ENCODE measurements around the gene GSS.
"Not testable (repeated sequence)": the region's sequence is repeated elsewhere in the genome, so short reads cannot be mapped to it uniquely, and the experiment has no call there.

GSS gene

GRCh38 chr20:34943808-34944567 lies 11.6 kb downstream of the GSS start:
- DNase-seq, result no peak

DNA sequence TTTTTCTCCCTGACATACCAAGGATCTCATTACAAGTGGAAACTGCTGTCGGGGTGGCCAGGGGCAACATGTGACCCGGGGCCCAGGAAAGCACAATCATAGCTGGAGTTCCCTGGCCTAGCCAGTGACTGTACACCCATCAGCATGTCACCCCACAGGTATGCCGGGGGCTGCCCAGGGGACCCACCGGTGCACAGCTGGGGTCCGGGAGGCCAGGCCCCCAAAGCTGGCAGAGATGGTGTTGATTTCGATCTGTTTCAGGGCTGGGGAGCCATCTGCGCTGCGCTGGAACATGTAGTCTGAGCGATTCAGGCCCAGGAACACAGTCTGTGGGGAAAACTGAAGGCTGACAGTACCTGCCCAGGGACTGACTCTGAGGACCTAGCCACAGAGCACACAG lies 13.3 kb downstream of the GSS start:
- DNase-seq, result no peak

DNA sequence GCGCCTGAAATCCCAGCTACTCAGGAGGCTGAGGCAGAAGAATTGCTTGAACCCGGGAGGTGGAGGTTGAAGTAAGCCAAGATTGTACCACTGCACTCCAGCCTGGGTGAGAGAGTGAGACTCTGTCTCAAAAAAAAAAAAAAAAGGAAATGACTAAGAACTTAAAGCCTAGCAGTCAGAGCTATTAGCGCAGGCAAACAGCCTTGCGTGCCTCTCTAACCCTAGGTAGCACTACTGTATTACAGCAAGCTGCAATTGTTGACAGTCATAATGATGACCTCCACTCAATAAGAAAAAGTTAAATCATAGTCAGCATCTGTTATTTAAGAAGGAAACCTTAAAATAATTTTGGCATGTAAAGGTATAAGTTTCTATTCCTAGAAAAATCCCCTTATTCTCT lies 14.4 kb downstream of the GSS start:
- no peak for DNase-seq

DNA sequence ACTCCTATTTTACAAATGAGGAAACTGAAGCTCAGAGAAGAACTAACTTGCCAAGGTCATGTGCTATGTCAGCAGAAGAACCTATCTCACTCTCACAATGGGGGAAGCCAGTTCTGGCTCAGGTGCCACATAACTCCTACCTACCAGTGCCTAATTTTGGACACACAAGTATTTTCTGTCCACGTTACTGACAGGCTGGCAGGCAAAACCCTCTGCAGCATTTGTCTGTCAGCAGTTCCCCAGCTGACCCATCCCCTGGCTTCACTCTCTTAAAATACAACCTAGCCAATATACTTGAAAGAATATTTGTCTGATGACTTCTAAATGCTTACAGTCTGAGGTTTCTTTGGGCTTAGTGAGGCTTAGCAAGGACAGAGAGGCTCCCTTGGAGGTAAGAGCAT lies 15.5 kb downstream of the GSS start:
- DNase-seq, result no peak

DNA sequence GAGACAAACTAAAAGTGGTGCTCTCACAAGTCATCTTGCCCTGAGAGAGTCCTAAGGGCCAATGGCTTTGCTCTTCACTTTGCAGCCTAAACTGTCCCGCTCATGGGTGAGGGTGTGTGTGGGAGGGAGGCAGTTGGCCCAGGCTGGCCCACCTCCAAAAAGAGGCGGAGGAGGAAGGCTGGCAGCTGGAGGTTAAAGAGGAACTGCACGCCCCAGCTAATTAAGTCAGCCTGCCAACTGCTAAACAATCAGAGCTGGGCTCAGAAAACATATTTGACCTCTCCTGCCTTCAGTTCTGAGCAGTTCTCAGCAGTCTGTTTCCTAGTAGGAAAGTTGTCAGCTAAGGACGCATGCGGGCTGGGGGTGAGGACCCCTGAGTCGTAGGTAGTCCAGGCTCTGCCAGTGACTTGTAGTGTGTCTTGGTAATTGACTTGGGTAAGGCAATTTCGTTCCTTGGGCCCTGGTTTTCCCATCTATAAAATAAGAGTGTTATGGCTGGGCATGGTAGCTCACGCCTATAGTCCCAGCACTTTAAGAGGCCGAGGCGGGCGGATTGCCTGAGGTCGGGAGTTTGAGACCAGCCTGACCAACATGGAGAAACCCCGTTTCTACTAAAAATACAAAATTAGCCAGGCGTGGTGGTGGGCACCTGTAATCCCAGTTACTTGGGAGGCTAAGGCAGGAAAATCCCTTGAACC lies 17.0 kb downstream of the GSS start:
- no peak for DNase-seq

DNA sequence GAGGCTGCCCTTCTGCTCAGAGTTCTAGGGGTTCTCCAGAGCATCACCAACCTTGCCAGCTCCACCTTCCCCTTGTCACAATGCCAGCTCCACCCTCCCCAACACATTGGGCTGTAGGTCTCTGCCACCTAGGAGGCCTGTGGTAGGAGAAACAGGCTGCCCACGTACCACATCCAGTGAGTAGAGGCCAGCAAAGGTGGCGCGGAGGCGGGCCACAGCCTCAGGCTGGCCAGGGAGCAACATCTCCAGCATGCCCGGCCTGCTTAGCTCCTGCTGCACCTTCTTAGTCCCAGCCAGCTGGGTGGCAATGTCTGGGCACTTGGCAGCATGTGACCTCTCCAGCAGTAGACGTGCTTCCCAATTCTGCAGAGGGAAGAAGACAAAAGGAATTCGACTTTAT lies 23.8 kb downstream of the GSS start:
- no peak for DNase-seq

DNA sequence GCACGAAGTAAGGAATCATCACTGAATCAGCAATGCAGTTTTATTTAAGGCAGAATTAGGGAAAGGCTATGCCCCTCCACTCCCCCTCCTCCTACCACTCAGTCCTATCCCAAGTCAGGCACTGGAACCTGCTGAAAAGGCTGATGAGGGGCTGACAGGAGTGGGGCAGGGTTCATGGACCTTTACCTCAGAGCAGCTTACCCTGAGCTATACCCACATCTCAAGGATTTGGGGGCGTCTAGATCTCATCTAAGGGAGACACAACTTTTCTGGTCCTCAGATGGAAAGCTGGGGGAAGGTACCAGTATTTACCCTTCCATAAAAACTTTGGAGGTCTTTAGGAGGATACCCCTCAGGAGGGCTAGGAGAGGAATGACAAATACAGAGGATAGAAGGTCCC lies 27.2 kb downstream of the GSS start:
- DNase-seq, result no peak

- DNase-seq, result no peak
Observed at GRCh38 chr20:34927736-34928135, 27.9 kb downstream of the GSS start.

DNA sequence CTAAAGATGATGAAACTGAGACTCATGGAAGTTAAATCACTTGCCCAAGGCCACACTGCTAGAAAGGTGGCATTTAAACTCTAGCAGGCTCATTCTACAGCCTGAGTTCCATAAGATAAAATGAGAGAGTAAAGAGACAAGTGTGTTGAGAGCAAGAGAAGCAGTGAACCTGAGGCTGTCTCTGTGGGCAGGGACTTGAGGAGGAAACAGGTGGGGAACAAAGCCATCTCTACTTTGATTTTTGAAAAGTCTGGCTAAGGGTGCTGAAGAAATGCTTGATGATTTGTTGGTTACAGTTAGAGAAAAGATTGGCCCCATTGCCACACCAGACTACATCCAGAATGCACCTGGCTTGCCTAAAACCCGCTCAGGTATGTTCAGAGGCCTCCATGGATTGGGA lies 29.0 kb downstream of the GSS start:
- DNase-seq, result no peak

DNA sequence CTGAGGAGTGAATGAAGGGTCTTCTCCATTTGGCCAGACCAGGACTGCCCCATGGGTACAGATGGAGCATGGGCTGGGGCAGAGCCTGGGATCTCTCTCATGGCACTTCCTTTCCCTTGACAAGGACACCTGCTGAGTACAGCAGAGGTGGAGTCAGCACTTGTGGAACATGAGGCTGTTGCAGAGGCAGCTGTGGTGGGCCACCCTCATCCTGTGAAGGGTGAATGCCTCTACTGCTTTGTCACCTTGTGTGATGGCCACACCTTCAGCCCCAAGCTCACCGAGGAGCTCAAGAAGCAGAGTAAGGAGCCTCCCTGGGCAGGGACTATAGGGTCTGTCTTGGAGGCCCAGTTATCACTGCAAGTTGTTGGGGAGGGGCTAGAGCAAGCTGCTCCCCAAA lies 29.6 kb downstream of the GSS start:
- DNase-seq, result no peak

- no peak for DNase-seq
Observed at GRCh38 chr20:34925341-34925740, 30.3 kb downstream of the GSS start.

DNA sequence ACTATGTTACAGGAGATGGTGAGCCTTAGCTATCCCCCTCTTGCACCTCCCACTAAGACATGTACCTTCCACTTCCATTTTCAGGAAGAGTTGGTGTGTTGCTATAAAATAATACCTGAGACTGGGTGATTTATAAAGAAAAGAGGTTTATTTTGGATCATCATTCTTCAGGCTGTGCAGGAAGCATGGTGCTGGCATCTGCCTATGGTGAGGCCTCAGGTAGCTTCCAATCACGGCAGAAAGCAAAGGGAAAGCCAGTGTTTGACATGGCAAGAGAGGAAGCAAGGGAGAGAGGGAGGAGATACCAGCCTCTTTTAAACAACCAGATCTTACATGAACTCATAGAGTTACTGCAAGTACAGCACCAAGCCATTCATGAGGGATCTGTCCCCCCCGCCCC lies 32.2 kb downstream of the GSS start:
- no peak for DNase-seq

DNA sequence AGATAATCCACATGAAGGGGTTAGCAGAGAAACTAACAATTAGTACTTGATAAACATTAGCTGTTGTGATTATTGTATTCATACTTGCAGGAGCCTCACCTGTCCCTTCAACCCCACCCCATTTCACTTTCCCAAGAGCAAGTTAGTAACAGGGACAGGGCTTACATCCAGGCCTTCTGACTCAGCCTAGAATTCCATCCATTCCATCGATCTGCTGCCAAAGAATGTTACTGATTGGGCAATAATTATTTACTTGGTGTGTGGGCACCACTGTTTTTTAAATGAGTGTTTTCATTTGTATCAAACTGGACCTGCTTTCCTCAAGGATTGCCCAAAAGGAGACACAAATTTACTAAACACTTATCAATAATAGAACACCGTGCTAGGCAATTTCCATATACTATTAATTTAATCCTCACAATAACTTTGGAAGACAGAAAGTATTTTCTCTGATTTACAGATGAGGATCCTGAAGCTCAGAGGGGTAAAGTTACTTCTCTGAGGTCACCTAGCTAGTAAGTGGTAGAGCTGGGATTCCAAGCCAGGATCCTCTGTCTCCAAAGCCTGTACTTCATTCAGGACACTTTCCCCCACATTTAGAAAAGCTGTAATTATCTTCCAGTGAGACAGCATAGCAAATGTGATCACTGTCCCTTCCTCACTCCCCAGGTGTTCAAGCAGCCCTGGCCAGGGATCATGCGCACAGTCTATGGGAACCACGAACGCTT lies 32.8 kb downstream of the GSS start:
- no peak for DNase-seq

GRCh38 chr20:34921436-34921835 lies 34.2 kb downstream of the GSS start:
- DNase-seq, result no peak

GRCh38 chr20:34920055-34920454 lies 35.6 kb downstream of the GSS start:
- DNase-seq, result no peak

DNA sequence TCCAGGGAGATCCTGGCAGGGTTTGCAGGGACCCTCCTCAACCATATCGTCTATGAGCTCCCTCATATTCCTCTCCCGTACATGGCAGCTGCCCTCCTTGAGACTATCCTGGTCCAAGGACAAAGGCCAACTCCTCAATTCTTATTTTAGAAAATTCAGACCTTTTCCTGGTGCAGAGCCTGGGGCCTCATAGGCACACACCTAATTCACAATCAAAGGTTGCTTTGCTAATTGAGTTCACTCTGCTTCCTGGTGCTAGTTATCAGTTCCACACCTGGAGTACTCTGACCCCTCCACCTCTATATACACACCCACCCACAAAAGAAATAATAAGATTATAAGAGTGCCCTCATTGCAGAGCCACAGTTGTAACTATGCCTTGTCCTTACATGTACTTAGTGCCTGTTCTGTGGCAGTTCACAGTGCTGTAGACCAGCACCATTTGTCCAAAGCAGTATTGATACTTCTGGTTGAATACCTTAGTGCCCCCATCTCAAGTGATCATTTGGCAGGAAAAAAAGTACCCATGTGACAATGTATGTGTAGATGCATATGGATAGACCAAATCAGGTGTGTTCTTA lies 38.7 kb downstream of the GSS start:
- no peak for DNase-seq

DNA sequence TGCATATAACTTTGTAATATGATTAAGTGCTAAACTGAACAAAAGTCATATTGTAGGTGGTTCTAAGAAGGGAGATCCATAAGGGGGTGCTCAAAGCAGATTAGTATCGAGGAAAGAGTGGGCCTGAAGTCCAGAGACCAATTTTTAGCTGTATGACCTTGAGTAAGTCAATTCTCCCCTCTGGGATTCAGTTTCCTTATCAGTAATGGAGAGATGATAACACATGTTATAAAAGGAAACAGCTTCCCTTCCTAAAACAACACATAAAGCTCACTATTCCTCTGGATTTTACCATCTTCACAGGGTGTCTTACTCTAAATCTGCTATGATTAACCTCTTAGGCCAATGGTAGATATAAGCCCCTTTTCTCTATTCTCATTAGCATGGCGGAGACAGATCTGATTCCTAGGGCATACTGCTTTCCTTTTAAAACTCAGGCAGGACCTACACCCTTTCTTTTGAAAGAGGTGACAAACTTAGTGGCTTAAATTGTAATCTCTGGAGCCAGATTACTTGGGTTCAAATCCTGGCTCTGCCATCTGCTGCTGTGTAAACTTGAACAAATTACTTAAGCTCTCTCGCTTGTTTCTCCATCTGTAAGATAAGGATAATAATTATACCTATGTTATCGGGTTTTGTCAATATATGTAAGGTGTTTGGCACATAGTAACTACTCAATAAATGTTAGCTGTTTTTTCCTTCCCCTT lies 39.7 kb downstream of the GSS start:
- DNase-seq, result no peak

- no peak for DNase-seq
Observed at GRCh38 chr20:34915131-34915530, 40.5 kb downstream of the GSS start.

GRCh38 chr20:34907616-34908469 lies 47.8 kb downstream of the GSS start:
- peak; percentile 51 for DNase-seq

DNA sequence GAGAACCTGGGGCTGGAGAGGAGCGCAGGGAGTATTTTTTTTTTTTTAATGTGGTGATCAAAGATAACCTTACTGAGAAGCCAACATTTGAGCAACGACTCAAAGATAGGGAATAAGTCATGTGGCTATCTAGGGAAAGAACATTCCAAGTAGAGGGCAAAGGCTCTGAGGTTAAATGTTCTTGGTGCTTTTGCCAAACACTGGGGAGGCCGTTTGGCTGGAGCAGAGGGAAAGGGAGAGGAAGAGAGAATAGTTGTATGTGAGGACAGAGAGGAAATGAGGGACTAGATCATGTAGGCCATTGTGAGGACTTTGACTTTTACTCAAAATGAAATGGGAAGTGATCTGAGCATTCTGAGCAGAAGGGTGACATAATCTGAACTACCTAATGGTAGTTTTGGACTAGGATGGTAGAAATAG lies 51.4 kb downstream of the GSS start:
- no peak for DNase-seq

DNA sequence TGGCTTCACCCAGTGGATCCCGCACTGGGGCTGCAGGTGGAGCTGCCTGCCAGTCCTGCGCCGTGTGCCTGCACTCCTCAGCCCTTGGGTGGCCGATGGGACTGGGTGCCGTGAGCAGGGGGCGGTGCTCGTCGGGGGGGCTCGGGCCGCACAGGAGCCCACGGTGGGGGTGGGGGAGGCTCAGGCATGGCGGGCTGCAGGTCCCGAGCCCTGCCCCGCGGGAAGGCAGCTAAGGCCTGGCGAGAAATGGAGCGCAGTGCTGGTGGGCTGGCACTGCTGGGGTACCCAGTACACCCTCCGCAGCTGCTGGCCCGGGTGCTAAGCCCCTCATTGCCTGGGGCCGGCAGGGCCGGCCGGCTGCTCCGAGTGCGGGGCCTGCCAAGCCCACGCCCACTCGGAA lies 56.9 kb downstream of the GSS start:
- DNase-seq, result not testable (repeated sequence)

DNA sequence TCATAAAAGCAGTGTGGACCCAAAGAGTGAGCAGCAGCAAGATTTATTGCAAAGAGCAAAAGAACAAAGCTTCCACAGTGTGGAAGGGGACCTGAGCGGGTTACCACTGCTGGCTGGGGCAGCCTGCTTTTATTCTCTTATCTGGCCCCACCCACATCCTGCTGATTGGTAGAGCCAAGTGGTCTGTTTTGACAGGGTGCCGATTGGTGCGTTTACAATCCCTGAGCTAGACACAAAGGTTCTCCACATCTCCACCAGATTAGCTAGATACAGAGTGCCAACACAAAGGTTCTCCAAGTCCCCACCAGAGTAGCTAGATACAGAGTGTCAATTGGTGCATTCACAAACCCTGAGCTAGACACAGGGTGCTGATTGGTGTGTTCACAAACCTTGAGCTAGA lies 57.5 kb downstream of the GSS start:
- DNase-seq, result not testable (repeated sequence)
